Activated CD4-positive, alpha-beta T cell treated with anti-CD3 and anti-CD28 coated beads for 24 hours (primary cell): Measurements from ENCODE around the gene CST6.
"Not testable (repeated sequence)": the region's sequence is repeated elsewhere in the genome, so short reads cannot be mapped to it uniquely, and the experiment has no call there.

Experiments
- DNase-seq, 2 donors: peaks; one replicate each; pipeline ENCODE4 v3.0.0-alpha.2; 2020; ENCODE audit warnings: low read depth in 2 of 2

Gene CST6

GRCh38 chr11:65983589-65983987 lies 28.2 kb upstream of the CST6 start:
- no peak for DNase-seq

- no peak for DNase-seq
Observed at GRCh38 chr11:65987336-65987735, 24.5 kb upstream of the CST6 start.

GRCh38 chr11:65988791-65989592 lies 22.8 kb upstream of the CST6 start:
- DNase-seq, result peak; percentile 88 to 90

GRCh38 chr11:65992056-65992455 lies 19.8 kb upstream of the CST6 start:
- no peak for DNase-seq

GRCh38 chr11:65997286-65997685 lies 14.5 kb upstream of the CST6 start:
- no peak for DNase-seq

GRCh38 chr11:66001942-66002647 lies 9.7 kb upstream of the CST6 start, which contains the start of the genes BANF1 and EIF1AD:
Gene BANF1 (plus strand): TSS chr11:66002503. CDS start chr11:66003251, 748 bp downstream.
Gene EIF1AD (minus strand): TSS chr11:66002157. CDS start chr11:66000389, 1,768 bp downstream.
- peak; percentile 86 to 87 for DNase-seq

GRCh38 chr11:66002648-66003225 lies 9.1 kb upstream of the CST6 start:
- no peak for DNase-seq

GRCh38 chr11:66003291-66003690 lies 8.5 kb upstream of the CST6 start:
- no peak for DNase-seq

- no peak for DNase-seq
Observed at GRCh38 chr11:66004186-66004585, 7.6 kb upstream of the CST6 start.

GRCh38 chr11:66006134-66006890 lies 5.5 kb upstream of the CST6 start:
- no peak for DNase-seq

GRCh38 chr11:66006891-66007176 lies 5.0 kb upstream of the CST6 start:
- no peak for DNase-seq

- DNase-seq, result no peak
Observed at GRCh38 chr11:66007201-66007634, 4.6 kb upstream of the CST6 start.

- no peak for DNase-seq
Observed at GRCh38 chr11:66008095-66008467, 3.7 kb upstream of the CST6 start.

GRCh38 chr11:66008468-66009101 lies 3.2 kb upstream of the CST6 start:
- DNase-seq, result no peak

GRCh38 chr11:66010036-66010435 lies 1.8 kb upstream of the CST6 start:
- DNase-seq, result not testable (repeated sequence)

- DNase-seq, result no peak
Observed at GRCh38 chr11:66011239-66011784, 496 bp upstream of the CST6 start.

- DNase-seq, result no peak
Observed at GRCh38 chr11:66012371-66012945, 650 bp downstream of the CST6 start.

GRCh38 chr11:66012946-66013761 lies 1.3 kb downstream of the CST6 start:
- DNase-seq, result no peak

- DNase-seq, result no peak
Observed at GRCh38 chr11:66013762-66014100, 1.9 kb downstream of the CST6 start.

GRCh38 chr11:66014804-66015453 lies 3.1 kb downstream of the CST6 start:
- DNase-seq, result no peak
